K562 (cell line): ENCODE results near the gene SCGB2B2. TPM values are rescaled to one million over a fixed set of nuclear protein-coding genes. Genes with fewer than 3 reads are reported as not detected.
A peak's percentile ranks its signal among the peaks of the same experiment; 100 is the strongest.

ENCODE experiments used
- ATAC-seq: fragments of 200-7000 bp; cut with Tn5 transposase; 3 replicates; pipeline ENCODE4 v1.9.1; 2020; ENCODE audit warnings: moderate library complexity
- BruUV-seq: library from RNA; stranded (reverse); fragments of 400-500 nt; replicated peaks from 2 replicates; lab custom pipeline; 2021; lab: Mats Ljungman, UMichigan
- CTCF ChIA-PET: fragments of 300-600 bp; formaldehyde crosslinking; extraction: SDS; loops from one replicate; lab custom pipeline; 2021; ENCODE audit warnings: low intra/inter-chr PET ratio; lab: Yijun Ruan, JAX
- POLR2A ChIA-PET: fragments of 300-600, 350-650 bp; sonication (Branson Sonifier 250); formaldehyde crosslinking; extraction: SDS; loops from one replicate; lab custom pipeline; 2021; ENCODE audit warnings: antibody characterized with exemption, inconsistent platforms; lab: Yijun Ruan, JAX
- DNase-seq, 4 experiments: peaks; one replicate each; pipeline versions ENCODE4 v3.0.0 to v3.0.0-alpha.2; 2011 to 2018; ENCODE audit warnings: low spot score in 3 of 4, mixed read lengths in 3 of 4; ENCODE audit errors: extremely low read depth in 1 of 4
- FAIRE-seq: peaks from 2 replicates; lab custom pipeline; 2011; peaks lifted over from hg19 to GRCh38; lab: Jason Lieb, UNC
- H2AFZ ChIP-seq: 2 replicates; pipeline ENCODE4 v1.6.0; 2011; ENCODE audit warnings: low read depth, low read length, control low read depth, inconsistent platforms
- H3K27ac ChIP-seq: fragments of 200-600 bp; 3 replicates; pipeline ENCODE4 v1.8.0; 2011; ENCODE audit warnings: low read depth, mild to moderate bottlenecking, control low read depth, inconsistent platforms, low read length, moderate library complexity, mixed read lengths; ENCODE audit errors: extremely low read depth
- H3K27me3 ChIP-seq, 2 experiments: fragments of 300-600 bp in 1 of 2; 2 replicates in 1 of 2; 3 replicates in 1 of 2; pipeline versions ENCODE4 v1.6.0 to v1.8.0; 2011; ENCODE audit warnings: inconsistent platforms in 2 of 2, low read length in 2 of 2, mild to moderate bottlenecking in 1 of 2, mixed read lengths in 1 of 2, moderate library complexity in 1 of 2; ENCODE audit not compliant: control insufficient read depth in 2 of 2, insufficient read depth in 2 of 2
- H3K36me3 ChIP-seq: fragments of 300-600 bp; 3 replicates; pipeline ENCODE4 v1.8.0; 2011; ENCODE audit warnings: mild to moderate bottlenecking, low read length, inconsistent platforms; ENCODE audit not compliant: control insufficient read depth, insufficient read depth
- H3K4me1 ChIP-seq, 2 experiments: fragments of 200-600 bp in 1 of 2; replicated peaks in 1 of 2; 2 replicates in 1 of 2; 3 replicates in 1 of 2; pipeline versions ENCODE4 v1.5.1 to v1.8.0; 2011; ENCODE audit warnings: inconsistent platforms in 2 of 2, low read length in 2 of 2, mild to moderate bottlenecking in 1 of 2, mixed read lengths in 1 of 2, moderate library complexity in 1 of 2; ENCODE audit not compliant: control insufficient read depth in 2 of 2, insufficient read depth in 2 of 2
- H3K4me2 ChIP-seq: 2 replicates; pipeline ENCODE4 v1.6.1; 2011; ENCODE audit warnings: low read length, control low read depth, inconsistent platforms, mixed read lengths; ENCODE audit not compliant: insufficient read depth
- H3K4me3 ChIP-seq: fragments of 200-600 bp; sonication (generic), shearing (Covaris generic); 2 replicates; pipeline ENCODE4 v1.5.1; 2016; ENCODE audit warnings: control low read depth, inconsistent platforms
- H3K79me2 ChIP-seq: fragments of 200-600 bp; 3 replicates; pipeline ENCODE4 v1.8.0; 2011; ENCODE audit warnings: low read length, inconsistent platforms; ENCODE audit not compliant: control insufficient read depth, insufficient read depth
- H3K9ac ChIP-seq, 2 experiments: 2 replicates each; pipeline versions ENCODE4 v1.6.0 to v1.6.1; 2011; ENCODE audit warnings: low read depth in 2 of 2, low read length in 2 of 2, control low read depth in 1 of 2, inconsistent platforms in 1 of 2, mild to moderate bottlenecking in 1 of 2, mixed read lengths in 1 of 2; ENCODE audit not compliant: insufficient read depth in 1 of 2
- H3K9me1 ChIP-seq: one replicate; pipeline ENCODE4 v1.6.0; 2011; ENCODE audit warnings: inconsistent platforms, mild to moderate bottlenecking, low read length, moderate library complexity; ENCODE audit not compliant: control insufficient read depth, insufficient read depth
- H3K9me3 ChIP-seq: replicated peaks from 2 replicates; pipeline ENCODE4 v1.5.1; 2011; ENCODE audit warnings: low read depth, low read length, inconsistent platforms; ENCODE audit not compliant: control insufficient read depth, insufficient read depth
- H4K20me1 ChIP-seq: replicated peaks from 2 replicates; pipeline ENCODE4 v1.6.1; 2011; ENCODE audit warnings: low read length, inconsistent platforms, mixed read lengths; ENCODE audit not compliant: control insufficient read depth, insufficient read depth
- DACH1 ChIP-seq: fragments of 450-650 bp; IDR thresholded peaks from 2 replicates; pipeline ENCODE4 v1.6.1; 2018; ENCODE audit not compliant: partially characterized antibody
- FOXK2 ChIP-seq, 2 experiments: fragments of 450-650 bp; IDR thresholded peaks in 1 of 2; conservative IDR thresholded peaks in 1 of 2; 2 replicates each; pipeline ENCODE4 v1.6.1; 2016; ENCODE audit warnings: low read depth in 2 of 2, mild to moderate bottlenecking in 1 of 2
- FUS ChIP-seq: fragments of 200-400 bp; formaldehyde crosslinking; optimal IDR thresholded peaks from 2 replicates; pipeline ENCODE3; 2017; ENCODE audit warnings: low read depth, low read length
- MBD2 ChIP-seq: sonication (generic); IDR thresholded peaks from 2 replicates; pipeline ENCODE4 v1.6.1; 2016; ENCODE audit warnings: low read depth, borderline replicate concordance
- MEIS2 ChIP-seq: fragments of 450-650 bp; IDR thresholded peaks from 2 replicates; pipeline ENCODE4 v1.6.1; 2014; ENCODE audit warnings: mild to moderate bottlenecking; ENCODE audit not compliant: partially characterized antibody
- MYC ChIP-seq, 2 experiments: fragments of 250-450 bp in 1 of 2; sonication (Bioruptor Pico) in 1 of 2; IDR thresholded peaks; 2 replicates each; pipeline versions ENCODE4 v1.5.1 to v1.6.1; 2012 to 2021; ENCODE audit warnings: low read depth in 2 of 2, borderline replicate concordance in 1 of 2, improper control_type of control experiment in 1 of 2, low read length in 1 of 2, mild to moderate bottlenecking in 1 of 2, moderate library complexity in 1 of 2
- NCOA2 ChIP-seq, 2 experiments: fragments of 450-650 bp; IDR thresholded peaks; 2 replicates each; pipeline ENCODE4 v1.6.1; 2018; ENCODE audit warnings: mild to moderate bottlenecking in 2 of 2, moderate library complexity in 1 of 2; ENCODE audit not compliant: partially characterized antibody in 2 of 2
- NR2F6 ChIP-seq: fragments of 450-650 bp; formaldehyde crosslinking; IDR thresholded peaks from 2 replicates; pipeline ENCODE4 v1.4.0; 2020; ENCODE audit warnings: mild to moderate bottlenecking
- PPARD ChIP-seq: fragments of 250-450 bp; sonication (Bioruptor Pico); IDR thresholded peaks from 2 replicates; pipeline ENCODE4 v1.8.0; 2022; ENCODE audit warnings: inconsistent platforms, mild to moderate bottlenecking, moderate library complexity
- RAD51 ChIP-seq: fragments of 450-650 bp; IDR thresholded peaks from 2 replicates; pipeline ENCODE4 v1.7.1; 2016; ENCODE audit warnings: low read depth, mild to moderate bottlenecking, borderline replicate concordance
- ZNF140 ChIP-seq: fragments of 250-450 bp; sonication (Bioruptor Pico); IDR thresholded peaks from 2 replicates; pipeline ENCODE4 v1.8.0; 2021; ENCODE audit warnings: moderate library complexity, mild to moderate bottlenecking, inconsistent platforms
- ZNF589 ChIP-seq: fragments of 200-800 bp; sonication (Bioruptor generic); IDR thresholded peaks from 2 replicates; pipeline ENCODE4 v1.6.1; 2016; ENCODE audit warnings: low read depth, missing genetic modification characterization, missing compliant biosample characterization
- ZNF668 ChIP-seq: fragments of 250-450 bp; sonication (Bioruptor Pico); IDR thresholded peaks from 2 replicates; pipeline ENCODE4 v1.8.0; 2022; ENCODE audit warnings: mild to moderate bottlenecking, inconsistent platforms
- WGBS: fragments of 100-300 bp; shearing (Covaris generic); methylation state at CpG from one replicate; pipeline ENCODE4 v1.1.6; 2016; ENCODE audit warnings: low coverage, mixed read lengths; ENCODE audit not compliant: insufficient coverage; ENCODE audit errors: missing lambda C conversion rate; 5-methylcytosine and 5-hydroxymethylcytosine counted together
- in situ Hi-C: fragments of 300-500 bp; cut with MboI; formaldehyde crosslinking; loops from 4 replicates; pipeline ENCODE4 v1.15.0; 2018; ENCODE audit warnings: inconsistent platforms, mixed read lengths
- intact Hi-C: fragments of 100-400 bp; cut with micrococcal nuclease; formaldehyde crosslinking; loops from 2 replicates; pipeline ENCODE4 v1.14.2; 2022
- polyA plus RNA-seq, 8 experiments: library from polyadenylated mRNA; depleted of rRNA in 4 of 8; stranded (reverse) in 5 of 8; unstranded in 3 of 8; fragments of >200 nt; fragmentation: Nextera tagmentation in 2 of 8; fragmentation: Illumina TruSeq in 1 of 8; extraction: Ambion mirVana in 2 of 8; extraction: Trizol in 1 of 8; gene quantifications; 2 replicates each; pipeline versions ENCODE4 v1.2.1 to v1.2.3, GENCODE V29; 2011 to 2014; ENCODE audit warnings: inconsistent platforms in 1 of 8, missing spikeins in 1 of 8
- total RNA-seq, 7 experiments: library from RNA; depleted of rRNA in 6 of 7; stranded (reverse); fragments of >200 nt in 6 of 7; fragmentation: Illumina TruSeq in 2 of 7; extraction: Trizol in 2 of 7; gene quantifications; 2 replicates each; pipeline versions ENCODE4 v1.2.1 to v1.2.3, GENCODE V29; 2011 to 2021; ENCODE audit warnings: low replicate concordance in 1 of 7
- TF ChIP-seq, protein P1 (sequence below), 2 experiments: fragments of 450-650 bp; conservative IDR thresholded peaks; 2 replicates each; pipeline ENCODE4 v1.6.1; 2017; ENCODE audit warnings: mild to moderate bottlenecking in 2 of 2, moderate library complexity in 2 of 2
- TF ChIP-seq, protein P2 (sequence below), 3 experiments: fragments of 200-800 bp in 1 of 3; sonication (Bioruptor generic) in 1 of 3; sonication (generic) in 1 of 3; formaldehyde crosslinking in 1 of 3; IDR thresholded peaks; 2 replicates each; pipeline versions ENCODE4 v1.6.1 to v1.8.0; 2016 to 2022; ENCODE audit warnings: mild to moderate bottlenecking in 2 of 3, missing compliant biosample characterization in 2 of 3, missing genetic modification characterization in 2 of 3, missing genetic modification reagents in 1 of 3

The SCGB2B2 gene
- total and polyA plus RNA-seq, 9 of the 15 experiments (the other 6 are each of a cell fraction or from before 2014, with no cell fraction given): not detected

DNA sequence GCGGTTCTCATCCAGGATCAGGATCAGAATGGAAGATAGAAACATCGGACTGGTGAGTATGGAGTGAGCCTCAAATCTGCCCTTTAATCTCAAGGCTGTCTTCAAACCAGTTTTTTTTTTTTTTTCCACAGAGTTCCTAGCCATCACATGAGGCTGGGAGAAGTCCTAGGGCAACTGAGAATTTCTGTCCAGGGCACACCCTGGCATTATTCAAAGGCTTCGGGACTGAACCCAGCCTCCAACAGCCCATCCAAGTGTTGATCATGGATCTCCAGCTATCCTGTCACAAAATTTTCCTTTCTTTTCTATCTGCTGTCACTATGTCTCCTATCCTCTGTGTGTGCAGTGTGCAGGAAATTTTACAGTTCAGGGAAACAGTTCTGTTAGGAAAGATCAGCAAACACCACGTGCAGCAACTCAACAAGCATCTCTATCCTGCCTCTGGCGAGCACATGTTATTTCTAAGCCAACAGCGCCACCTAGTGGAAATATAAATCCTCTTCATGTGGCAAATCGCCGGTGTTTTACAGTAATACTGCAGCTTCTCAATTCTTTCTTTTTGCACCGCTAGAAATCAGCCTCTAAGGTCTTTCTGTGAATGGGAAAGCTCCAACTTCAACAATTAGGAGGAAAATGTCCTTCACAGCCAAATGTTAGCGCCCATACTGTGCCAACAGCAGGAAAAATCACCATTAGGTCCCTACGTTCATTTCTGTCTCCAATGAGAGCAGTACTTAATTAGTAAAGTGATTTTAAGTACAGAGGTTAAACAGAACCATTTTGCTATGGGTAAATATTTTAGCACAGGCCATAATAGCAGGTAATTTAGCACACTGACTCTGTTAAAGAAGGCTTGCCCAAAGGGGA, 35.7 kb upstream of the SCGB2B2 start:
- Histone ChIP-seq H3K27ac (no peak overlapping the region), H3K9me1 (no peaks in the 10 kb centered on the region), H3K9me3 (peaks cover 2% of the 10 kb centered on the region; the same call in 1 of the 2 replicates), H3K79me2 (no peaks in the 10 kb centered on the region), H4K20me1 (no peaks in the 10 kb centered on the region), H3K4me1 (peaks cover 0 to 4% of the 10 kb centered on the region in 2 experiments; a peak in 2 of 5 replicates), H3K4me3 (no peak overlapping the region), H3K27me3 (0 out of 5 replicates have a peak, but pooled peaks cover 0 to 4% of the 10 kb centered on the region in 2 experiments), H3K4me2 (no peak overlapping the region), H3K36me3 (no peaks in the 10 kb centered on the region), H3K9ac (no peak overlapping the region), H2AFZ (peak overlapping the region; percentile 60; the same call in 1 of the 2 replicates)
- no TSS peak for BruUV-seq
- peak; percentile 98 for FAIRE-seq
- in situ Hi-C loops (loop anchor here (5.0 to 25.0 kb wide), 2 partner anchors 75 to 1275 kb away; no protein-coding TSS in a partner anchor), intact Hi-C loops (loop anchor here (1.0 kb wide), 2 partner anchors 73 to 156 kb away; no protein-coding TSS in a partner anchor)
- DNase-seq: peak; percentile 64 to 84 (median 64)
- ATAC-seq: peak; percentile 92
- WGBS: 11% methylated on average over 11 of the region's 11 CpGs
- ChIA-PET POLR2A (interaction anchor here (0.6 to 1.6 kb wide), 4 partner anchors 9 to 940 kb away, joined by 3 to 5 read pairs (median 4); no protein-coding TSS in a partner anchor), CTCF (interaction anchor here (0.5 to 3.2 kb wide), 5 partner anchors 73 to 934 kb away, joined by 3 to 29 read pairs (median 4); no protein-coding TSS in a partner anchor)
- TF ChIP-seq DACH1 (no peak), PPARD (no peak), FUS (no peak), ZNF668 (CRISPR knock-in tag) (no peak), ZNF589 (no peak), NR2F6 (CRISPR knock-in tag) (no peak), FOXK2 (conservative IDR thresholded peaks at IDR 0.05 in 1 of 2, IDR thresholded peaks at IDR 0.05 in 1 of 2; ENCODE audit: low read depth in 2 of 2) (peak; percentile 20 to 41; a peak in 1 of 4 replicates), MYC (IDR thresholded peaks at IDR 0.05; ENCODE audit: low read depth, low read length) (peak; percentile 76), MYC (CRISPR knock-in tag; IDR thresholded peaks at IDR 0.05; ENCODE audit: borderline replicate concordance, low read depth) (no peak), ZNF140 (CRISPR knock-in tag) (no peak), NCOA2 (IDR thresholded peaks at IDR 0.05; ENCODE audit: partially characterized antibody in 2 of 2) (no peak), MBD2 (no peak), RAD51 (0 out of 2 replicates have a peak, but pooled peaks have one; percentile 30), MEIS2 (no peak)
- TF ChIP-seq, protein P1, sequence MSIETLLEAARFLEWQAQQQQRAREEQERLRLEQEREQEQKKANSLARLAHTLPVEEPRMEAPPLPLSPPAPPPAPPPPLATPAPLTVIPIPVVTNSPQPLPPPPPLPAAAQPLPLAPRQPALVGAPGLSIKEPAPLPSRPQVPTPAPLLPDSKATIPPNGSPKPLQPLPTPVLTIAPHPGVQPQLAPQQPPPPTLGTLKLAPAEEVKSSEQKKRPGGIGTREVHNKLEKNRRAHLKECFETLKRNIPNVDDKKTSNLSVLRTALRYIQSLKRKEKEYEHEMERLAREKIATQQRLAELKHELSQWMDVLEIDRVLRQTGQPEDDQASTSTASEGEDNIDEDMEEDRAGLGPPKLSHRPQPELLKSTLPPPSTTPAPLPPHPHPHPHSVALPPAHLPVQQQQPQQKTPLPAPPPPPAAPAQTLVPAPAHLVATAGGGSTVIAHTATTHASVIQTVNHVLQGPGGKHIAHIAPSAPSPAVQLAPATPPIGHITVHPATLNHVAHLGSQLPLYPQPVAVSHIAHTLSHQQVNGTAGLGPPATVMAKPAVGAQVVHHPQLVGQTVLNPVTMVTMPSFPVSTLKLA (conservative IDR thresholded peaks at IDR 0.05): peak; percentile 70 to 74
- TF ChIP-seq, protein P2, sequence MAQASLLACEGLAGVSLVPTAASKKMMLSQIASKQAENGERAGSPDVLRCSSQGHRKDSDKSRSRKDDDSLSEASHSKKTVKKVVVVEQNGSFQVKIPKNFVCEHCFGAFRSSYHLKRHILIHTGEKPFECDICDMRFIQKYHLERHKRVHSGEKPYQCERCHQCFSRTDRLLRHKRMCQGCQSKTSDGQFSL (CRISPR knock-in tag; IDR thresholded peaks at IDR 0.05): no peak
- TF ChIP-seq, protein P2 (tag; IDR thresholded peaks at IDR 0.05): no peak
